HEK293T (cell line): ENCODE measurements around the gene IL4R.
A peak's percentile ranks its signal among the peaks of the same experiment; 100 is the strongest.

Experiments
- CTCF ChIA-PET: fragments of 350-600 bp; formaldehyde crosslinking; extraction: SDS; loops from one replicate; lab custom pipeline; 2021; ENCODE audit warnings: antibody characterized with exemption, inconsistent platforms; lab: Yijun Ruan, JAX
- POLR2A ChIA-PET: fragments of 350-600 bp; formaldehyde crosslinking; extraction: SDS; loops from one replicate; lab custom pipeline; 2020; ENCODE audit warnings: antibody characterized with exemption, inconsistent platforms; lab: Yijun Ruan, JAX
- DNase-seq: peaks from one replicate; pipeline ENCODE4 v3.0.0; 2012; ENCODE audit warnings: mixed read lengths; ENCODE audit errors: extremely low spot score
- ARNT ChIP-seq: fragments of 450-650 bp; IDR thresholded peaks from 2 replicates; pipeline ENCODE4 v1.6.1; 2017; ENCODE audit warnings: mild to moderate bottlenecking
- BHLHE40 ChIP-seq: fragments of 450-650 bp; IDR thresholded peaks from 2 replicates; pipeline ENCODE4 v1.6.1; 2016; ENCODE audit warnings: mild to moderate bottlenecking, moderate library complexity, borderline replicate concordance
- CTBP1 ChIP-seq: fragments of 450-650 bp; IDR thresholded peaks from 2 replicates; pipeline ENCODE4 v1.6.1; 2016; ENCODE audit warnings: borderline replicate concordance
- ELF4 ChIP-seq: fragments of 450-650 bp; IDR thresholded peaks from 2 replicates; pipeline ENCODE4 v1.6.1; 2017; ENCODE audit warnings: antibody characterized with exemption
- FOXA1 ChIP-seq: fragments of 450-650 bp; IDR thresholded peaks from 2 replicates; pipeline ENCODE4 v1.6.1; 2016; ENCODE audit warnings: mild to moderate bottlenecking
- FOXK2 ChIP-seq: fragments of 450-650 bp; IDR thresholded peaks from 2 replicates; pipeline ENCODE4 v1.6.1; 2016; ENCODE audit warnings: mild to moderate bottlenecking
- FOXM1 ChIP-seq: fragments of 450-650 bp; IDR thresholded peaks from 2 replicates; pipeline ENCODE4 v1.6.1; 2017; ENCODE audit warnings: mild to moderate bottlenecking, borderline replicate concordance
- HDGF ChIP-seq: fragments of 450-650 bp; IDR thresholded peaks from 2 replicates; pipeline ENCODE4 v1.6.1; 2017; ENCODE audit warnings: antibody characterized with exemption, borderline replicate concordance
- L3MBTL2 ChIP-seq: fragments of 450-650 bp; conservative IDR thresholded peaks from 2 replicates; pipeline ENCODE4 v1.6.1; 2016; ENCODE audit warnings: mild to moderate bottlenecking
- LEF1 ChIP-seq: fragments of 450-650 bp; IDR thresholded peaks from 2 replicates; pipeline ENCODE4 v1.6.1; 2017; ENCODE audit warnings: mild to moderate bottlenecking, borderline replicate concordance
- NFRKB ChIP-seq: fragments of 450-650 bp; IDR thresholded peaks from 2 replicates; pipeline ENCODE4 v1.6.1; 2016; ENCODE audit warnings: mild to moderate bottlenecking, moderate library complexity
- PKNOX1 ChIP-seq: fragments of 450-650 bp; IDR thresholded peaks from 2 replicates; pipeline ENCODE4 v1.6.1; 2016
- SP1 ChIP-seq: fragments of 450-650 bp; IDR thresholded peaks from 2 replicates; pipeline ENCODE4 v1.6.1; 2017
- SUZ12 ChIP-seq: fragments of 450-650 bp; IDR thresholded peaks from 2 replicates; pipeline ENCODE4 v1.6.1; 2016; ENCODE audit warnings: mild to moderate bottlenecking
- TARDBP ChIP-seq: fragments of 450-650 bp; IDR thresholded peaks from 2 replicates; pipeline ENCODE4 v1.6.1; 2016
- ZNF384 ChIP-seq: fragments of 450-650 bp; IDR thresholded peaks from 2 replicates; pipeline ENCODE4 v1.6.1; 2016

IL4R gene

GRCh38 chr16:27374221-27374803 is 60.5 kb downstream of the IL4R start:
- no peak for DNase-seq
- ChIA-PET CTCF (interaction anchor here (1.3 kb wide), 1 partner anchor 8 kb away, joined by 4 read pairs; no protein-coding TSS in a partner anchor), POLR2A (interaction anchor here (1.6 kb wide), 1 partner anchor 170 kb away, joined by 5 read pairs; the partner anchor contains the start of gene KDM8)
- no peak for TF ChIP-seq FOXM1
- no peak for TF ChIP-seq BHLHE40

- no peak for TF ChIP-seq SUZ12
- peak; percentile 80 for TF ChIP-seq L3MBTL2
- ChIA-PET CTCF (interaction anchor here (1.2 to 1.3 kb wide), 2 partner anchors 9 to 195 kb away, joined by 3 to 4 read pairs; no protein-coding TSS in a partner anchor), POLR2A (no interaction called here)
- DNase-seq = peak; percentile 86
These were observed 61.1 kb downstream of the IL4R start for GRCh38 chr16:27374804-27375425.

GRCh38 chr16:27377666-27378485 is 64.1 kb downstream of the IL4R start:
- CTCF ChIA-PET = interaction anchor here (0.7 kb wide), 1 partner anchor 10 kb away, joined by 3 read pairs; no protein-coding TSS in a partner anchor
- POLR2A ChIA-PET = no interaction called here
- no peak for DNase-seq
- TF ChIP-seq ARNT (no peak), FOXA1 (no peak), TARDBP (no peak), HDGF (no peak), NFRKB (no peak), SUZ12 (no peak), FOXK2 (no peak), CTBP1 (no peak), LEF1 (no peak), SP1 (no peak), PKNOX1 (no peak)

GRCh38 chr16:27378871-27379481 is 65.2 kb downstream of the IL4R start:
- no peak for TF ChIP-seq L3MBTL2
- no peak for TF ChIP-seq FOXA1
- TF ChIP-seq FOXK2 = no peak
- TF ChIP-seq BHLHE40 = no peak
- TF ChIP-seq FOXM1 = no peak
- no peak for TF ChIP-seq LEF1
- no peak for TF ChIP-seq ARNT
- CTCF ChIA-PET = no interaction called here
- POLR2A ChIA-PET = no interaction called here
- no peak for DNase-seq

- POLR2A ChIA-PET = no interaction called here
- no peak for DNase-seq
- TF ChIP-seq HDGF (no peak), NFRKB (no peak), ELF4 (no peak), TARDBP (no peak), FOXK2 (no peak), FOXM1 (no peak), PKNOX1 (no peak)
- CTCF ChIA-PET = no interaction called here
These were observed 66.1 kb downstream of the IL4R start for GRCh38 chr16:27379919-27380318.

GRCh38 chr16:27381236-27381635 is 67.5 kb downstream of the IL4R start:
- no peak for TF ChIP-seq BHLHE40
- no peak for TF ChIP-seq LEF1
- no peak for TF ChIP-seq L3MBTL2
- no peak for TF ChIP-seq SUZ12
- no peak for TF ChIP-seq FOXK2
- no peak for TF ChIP-seq ARNT
- TF ChIP-seq ZNF384 = no peak
- TF ChIP-seq NFRKB = no peak
- no peak for TF ChIP-seq FOXM1
- no peak for TF ChIP-seq HDGF
- TF ChIP-seq ELF4 = no peak
- TF ChIP-seq FOXA1 = no peak
- TF ChIP-seq PKNOX1 = no peak
- CTCF ChIA-PET = no interaction called here
- DNase-seq = no peak
- POLR2A ChIA-PET = no interaction called here
